Measurements from ENCODE around the gene PHACTR1.

PHACTR1 gene

GRCh38 chr6:13038315-13038714, 321.7 kb downstream of the PHACTR1 start:
- no peak for TF ChIP-seq CTCF (IDR thresholded peaks at IDR 0.05; ENCODE audit: insufficient read depth, low read depth, low read length, missing control alignments)
- no peak overlapping the region for H3K4me3 ChIP-seq (ENCODE audit: low read depth, low read length)
- no peak for DNase-seq (ENCODE audit: low read depth)

DNA sequence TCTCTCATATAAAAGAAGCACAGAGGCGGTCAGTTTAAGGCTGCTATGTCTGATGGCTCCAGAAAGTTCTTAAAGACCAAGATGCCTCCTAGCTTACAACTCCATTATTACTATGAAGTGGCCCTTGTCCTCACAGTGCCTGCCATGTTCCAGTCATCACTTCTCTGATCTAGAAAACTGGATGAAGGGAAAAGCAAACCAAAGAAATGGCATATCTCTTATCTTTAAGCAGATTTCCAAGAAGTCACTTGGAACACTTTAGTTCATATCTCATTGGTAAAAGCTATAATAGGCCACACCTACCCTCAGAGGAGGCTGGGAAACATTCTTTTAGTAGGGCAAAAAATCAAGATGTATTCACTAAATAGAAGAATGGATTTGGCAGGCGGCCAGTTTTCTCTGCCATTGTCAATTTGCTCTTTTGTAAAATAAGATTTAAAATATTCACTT, 322.2 kb downstream of the PHACTR1 start:
- no peak for DNase-seq (ENCODE audit: low read depth)
- no peak overlapping the region for H3K4me3 ChIP-seq (ENCODE audit: low read depth, low read length)
- TF ChIP-seq CTCF (IDR thresholded peaks at IDR 0.05; ENCODE audit: insufficient read depth, low read depth, low read length, missing control alignments): no peak

DNA sequence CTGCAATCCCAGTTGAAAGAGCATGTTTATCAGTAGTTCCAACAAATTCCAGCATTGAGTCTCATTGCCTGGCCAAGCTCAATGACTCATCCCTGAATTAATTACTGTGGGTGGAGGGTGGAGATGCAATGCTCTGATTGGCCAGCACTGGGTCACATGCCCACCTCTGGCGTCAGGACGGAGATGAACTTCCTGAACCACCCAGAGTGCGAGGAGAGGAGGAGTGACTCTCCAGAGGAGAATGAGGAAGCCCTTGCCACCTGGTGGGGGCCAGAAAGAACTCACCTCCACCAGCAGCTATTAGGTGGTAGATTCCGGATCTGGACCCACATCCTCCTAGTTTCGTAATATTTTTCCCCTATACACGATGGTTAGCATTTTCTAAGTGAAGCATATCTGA, 327.8 kb downstream of the PHACTR1 start:
- no peak for DNase-seq (ENCODE audit: low read depth)
- no peak for TF ChIP-seq CTCF (IDR thresholded peaks at IDR 0.05; ENCODE audit: insufficient read depth, low read depth, low read length, missing control alignments)
- no peak overlapping the region for H3K4me3 ChIP-seq (ENCODE audit: low read depth, low read length)

DNA sequence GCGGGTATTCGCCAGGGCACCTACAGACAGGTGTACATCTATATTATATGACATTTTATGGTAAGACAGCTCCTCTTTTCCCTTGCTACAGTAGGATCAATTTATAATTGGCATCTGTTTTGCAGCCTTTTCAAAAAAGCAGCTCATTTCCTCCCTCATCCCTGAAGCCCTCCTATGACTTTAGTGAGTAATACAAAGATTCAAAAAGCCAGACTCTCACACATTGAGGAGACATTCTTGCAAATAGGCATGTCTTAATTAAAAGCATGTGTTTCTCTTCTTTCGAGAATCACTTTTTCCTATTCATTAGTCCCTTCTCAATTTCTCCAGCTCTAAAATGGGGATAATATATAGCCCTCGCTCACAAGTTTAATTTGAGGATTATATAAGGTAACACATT, 328.3 kb downstream of the PHACTR1 start:
- no peak overlapping the region for H3K4me3 ChIP-seq (ENCODE audit: low read depth, low read length)
- DNase-seq (ENCODE audit: low read depth): no peak

GRCh38 chr6:13045676-13046075, 329.1 kb downstream of the PHACTR1 start:
- DNase-seq (ENCODE audit: low read depth): no peak
- no peak overlapping the region for H3K4me3 ChIP-seq (ENCODE audit: low read depth, low read length)

More for the DNA sequence above, 328.3 kb downstream of the PHACTR1 start:
- no peak for TF ChIP-seq CTCF (IDR thresholded peaks at IDR 0.05; ENCODE audit: insufficient read depth, low read depth, low read length, missing control alignments)

GRCh38 chr6:13046084-13046483, 329.5 kb downstream of the PHACTR1 start:
- no peak for TF ChIP-seq CTCF (IDR thresholded peaks at IDR 0.05; ENCODE audit: insufficient read depth, low read depth, low read length, missing control alignments)
- no peak for DNase-seq (ENCODE audit: low read depth)
- no peak overlapping the region for H3K4me3 ChIP-seq (ENCODE audit: low read depth, low read length)

More at GRCh38 chr6:13045676-13046075, 329.1 kb downstream of the PHACTR1 start:
- no peak for TF ChIP-seq CTCF (IDR thresholded peaks at IDR 0.05; ENCODE audit: insufficient read depth, low read depth, low read length, missing control alignments)

DNA sequence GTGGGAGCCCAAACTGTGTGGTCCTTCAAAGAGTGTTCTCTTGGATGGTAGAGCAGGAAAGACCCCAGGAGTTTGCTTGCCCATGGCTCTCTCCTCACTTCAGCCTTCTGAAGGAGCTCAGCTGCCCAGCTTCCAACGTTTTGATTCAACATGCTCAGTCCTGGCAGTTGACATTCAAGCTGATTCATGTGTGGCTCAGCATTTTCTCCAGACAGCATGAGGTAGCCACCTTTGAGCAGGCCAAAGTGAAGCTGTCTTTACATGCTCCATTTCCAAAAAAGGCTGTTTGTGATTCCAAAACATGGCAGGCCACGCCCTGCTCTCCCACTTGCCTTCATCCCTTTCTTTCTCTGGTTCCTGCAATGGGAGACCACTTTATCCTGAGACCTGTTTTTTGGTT, 331.5 kb downstream of the PHACTR1 start:
- no peak for DNase-seq (ENCODE audit: low read depth)
- H3K4me3 ChIP-seq (ENCODE audit: low read depth, low read length): no peak overlapping the region
- TF ChIP-seq CTCF (IDR thresholded peaks at IDR 0.05; ENCODE audit: insufficient read depth, low read depth, low read length, missing control alignments): no peak

All from GM12865 (cell line).